Activated B cell treated with CpG ODN at 0.5 μM for 24 hours (primary cell): ENCODE measurements around the gene DMKN. TPM values are rescaled to one million over a fixed set of nuclear protein-coding genes. Genes with fewer than 3 reads are reported as not detected.
A peak's percentile ranks its signal among the peaks of the same experiment; 100 is the strongest.

Experiments
- ATAC-seq: fragments of 200-7000 bp; cut with Tn5 transposase; one replicate; pipeline ENCODE4 v1.10.0; 2021; ENCODE audit warnings: low read depth, mild to moderate bottlenecking, moderate library complexity
- CTCF ChIA-PET: fragments of 350-600 bp; sonication (Branson Sonifier 250); formaldehyde crosslinking; loops from one replicate; lab custom pipeline; 2021; ENCODE audit warnings: antibody characterized with exemption; lab: Charles Lee
- POLR2A ChIA-PET: fragments of 350-600 bp; sonication (Branson Sonifier 250); formaldehyde crosslinking; loops from one replicate; lab custom pipeline; 2021; ENCODE audit warnings: antibody characterized with exemption; lab: Charles Lee
- DNase-seq: peaks from one replicate; pipeline ENCODE4 v3.0.0; 2022
- H3K27ac Mint-ChIP-seq: one replicate; pipeline ENCODE4 v1.8.0; 2020; ENCODE audit warnings: mixed read lengths
- H3K27me3 Mint-ChIP-seq: one replicate; pipeline ENCODE4 v1.8.0; 2021; ENCODE audit warnings: mixed read lengths
- H3K36me3 Mint-ChIP-seq: one replicate; pipeline ENCODE4 v1.8.0; 2021; ENCODE audit warnings: low read depth, mixed read lengths
- H3K4me1 Mint-ChIP-seq: one replicate; pipeline ENCODE4 v1.8.0; 2021; ENCODE audit warnings: mixed read lengths
- H3K4me3 Mint-ChIP-seq: one replicate; pipeline ENCODE4 v1.8.0; 2020; ENCODE audit warnings: mild to moderate bottlenecking, mixed read lengths
- H3K9me3 Mint-ChIP-seq: one replicate; pipeline ENCODE4 v1.8.0; 2020; ENCODE audit warnings: mixed read lengths
- intact Hi-C: fragments of 100-400 bp; cut with micrococcal nuclease; formaldehyde crosslinking; loops from one replicate; pipeline ENCODE4 v1.15.1; 2024
- total RNA-seq: library from RNA; stranded (reverse); gene quantifications from 2 replicates; pipeline ENCODE4 v1.2.3, GENCODE V29; 2022
- TF ChIP-seq, protein P1 (sequence below): fragments of 200-600 bp; IDR thresholded peaks from one replicate; pipeline ENCODE4 v1.8.0; 2022; ENCODE audit warnings: antibody characterized with exemption, mild to moderate bottlenecking

DMKN gene
- total RNA-seq, 1 donor from 2014 or later = 1.5 TPM

DNA sequence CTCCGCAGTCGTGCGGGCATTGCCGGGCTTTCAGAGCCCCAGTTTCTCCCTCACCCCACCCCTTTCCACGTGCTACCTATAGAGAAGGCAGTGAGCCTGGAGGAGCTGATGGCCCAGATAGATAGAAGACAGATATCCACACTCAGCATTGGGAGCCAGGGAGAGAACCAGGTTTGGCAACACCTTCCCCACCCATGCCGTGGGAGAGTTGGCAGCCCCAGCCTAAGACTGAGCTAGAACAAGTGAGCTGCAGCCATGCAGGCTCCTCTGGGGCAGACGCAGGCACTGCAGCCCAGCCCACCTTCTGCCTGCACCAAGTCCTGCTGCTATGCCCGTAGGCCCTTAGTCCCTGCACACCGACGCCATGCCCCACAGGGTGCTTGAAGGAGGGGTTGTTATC lies 12.8 kb downstream of the DMKN start:
- TF ChIP-seq, protein P1, sequence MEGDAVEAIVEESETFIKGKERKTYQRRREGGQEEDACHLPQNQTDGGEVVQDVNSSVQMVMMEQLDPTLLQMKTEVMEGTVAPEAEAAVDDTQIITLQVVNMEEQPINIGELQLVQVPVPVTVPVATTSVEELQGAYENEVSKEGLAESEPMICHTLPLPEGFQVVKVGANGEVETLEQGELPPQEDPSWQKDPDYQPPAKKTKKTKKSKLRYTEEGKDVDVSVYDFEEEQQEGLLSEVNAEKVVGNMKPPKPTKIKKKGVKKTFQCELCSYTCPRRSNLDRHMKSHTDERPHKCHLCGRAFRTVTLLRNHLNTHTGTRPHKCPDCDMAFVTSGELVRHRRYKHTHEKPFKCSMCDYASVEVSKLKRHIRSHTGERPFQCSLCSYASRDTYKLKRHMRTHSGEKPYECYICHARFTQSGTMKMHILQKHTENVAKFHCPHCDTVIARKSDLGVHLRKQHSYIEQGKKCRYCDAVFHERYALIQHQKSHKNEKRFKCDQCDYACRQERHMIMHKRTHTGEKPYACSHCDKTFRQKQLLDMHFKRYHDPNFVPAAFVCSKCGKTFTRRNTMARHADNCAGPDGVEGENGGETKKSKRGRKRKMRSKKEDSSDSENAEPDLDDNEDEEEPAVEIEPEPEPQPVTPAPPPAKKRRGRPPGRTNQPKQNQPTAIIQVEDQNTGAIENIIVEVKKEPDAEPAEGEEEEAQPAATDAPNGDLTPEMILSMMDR = no peak
- POLR2A ChIA-PET = no interaction called here
- Mint-ChIP-seq H3K27me3 (peaks cover 18% of the 10 kb centered on the region), H3K36me3 (no peaks in the 10 kb centered on the region), H3K4me3 (no peak overlapping the region), H3K27ac (no peak overlapping the region), H3K4me1 (no peaks in the 10 kb centered on the region), H3K9me3 (no peaks in the 10 kb centered on the region)
- CTCF ChIA-PET = no interaction called here
- DNase-seq = no peak
- intact Hi-C loops = no loop called here
- no peak for ATAC-seq

DNA sequence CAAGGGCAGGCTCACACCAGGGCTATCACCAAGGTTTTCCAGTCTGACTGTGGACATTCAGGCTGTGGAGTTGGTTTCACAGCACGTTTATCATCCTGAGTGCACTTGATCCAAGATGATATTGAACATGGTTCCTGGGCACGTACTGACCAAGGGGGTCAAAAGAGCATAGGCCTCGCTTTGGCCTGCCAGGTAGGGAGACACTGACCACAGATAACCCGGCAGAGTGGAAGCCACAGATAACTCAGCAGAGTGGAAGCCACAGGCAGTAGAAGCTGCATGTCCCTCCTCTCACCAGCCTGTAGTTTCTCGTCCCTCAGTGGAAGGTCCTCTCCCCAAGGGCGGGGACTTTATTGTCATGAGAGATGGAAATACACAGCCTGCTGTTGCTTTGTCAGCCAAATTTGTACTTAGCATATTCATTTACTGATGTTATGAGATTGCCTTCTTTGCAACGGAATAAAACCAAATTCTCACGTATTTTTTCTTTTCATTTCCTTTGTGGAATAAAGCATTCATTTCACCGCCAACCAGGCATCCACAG lies 14.4 kb downstream of the DMKN start:
- intact Hi-C loops = no loop called here
- Mint-ChIP-seq H3K4me3 (no peak overlapping the region), H3K27ac (no peak overlapping the region), H3K4me1 (peaks cover 8% of the 10 kb centered on the region), H3K9me3 (no peaks in the 10 kb centered on the region), H3K36me3 (no peaks in the 10 kb centered on the region), H3K27me3 (peaks cover 12% of the 10 kb centered on the region)
- ChIA-PET POLR2A (no interaction called here), CTCF (no interaction called here)
- no peak for DNase-seq
- TF ChIP-seq, protein P1 = no peak
- ATAC-seq = no peak

DNA sequence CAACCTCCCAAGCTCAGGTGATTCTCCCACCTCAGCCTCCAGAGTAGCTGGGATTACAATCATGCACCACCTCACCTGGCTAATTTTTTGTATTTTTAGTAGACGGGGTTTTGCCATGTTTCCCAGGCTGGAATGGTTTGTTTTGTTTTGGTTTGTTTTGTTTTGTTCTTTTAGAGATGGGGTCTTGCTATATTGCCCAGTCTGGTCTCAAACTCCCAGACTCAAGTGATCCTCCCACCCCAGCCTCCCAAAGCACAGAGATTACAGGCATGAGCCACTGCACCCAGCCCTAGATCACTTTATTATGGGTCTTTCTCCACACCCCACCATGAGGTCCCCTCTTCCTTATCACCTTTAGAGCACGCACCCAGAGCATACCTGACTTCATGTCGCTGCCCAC lies 15.2 kb downstream of the DMKN start:
- POLR2A ChIA-PET = no interaction called here
- H3K4me1 Mint-ChIP-seq = peaks cover 8% of the 10 kb centered on the region
- intact Hi-C loops = no loop called here
- TF ChIP-seq, protein P1 = no peak
- CTCF ChIA-PET = interaction anchor here (5.3 kb wide), 1 partner anchor 144 kb away, joined by 66 read pairs; no protein-coding TSS in a partner anchor
- ATAC-seq (no peak), DNase-seq (no peak)
- no peak overlapping the region for H3K27ac Mint-ChIP-seq
- no peak overlapping the region for H3K4me3 Mint-ChIP-seq
- peaks cover 9% of the 10 kb centered on the region for H3K27me3 Mint-ChIP-seq
- no peaks in the 10 kb centered on the region for H3K36me3 Mint-ChIP-seq
- H3K9me3 Mint-ChIP-seq = no peaks in the 10 kb centered on the region

DNA sequence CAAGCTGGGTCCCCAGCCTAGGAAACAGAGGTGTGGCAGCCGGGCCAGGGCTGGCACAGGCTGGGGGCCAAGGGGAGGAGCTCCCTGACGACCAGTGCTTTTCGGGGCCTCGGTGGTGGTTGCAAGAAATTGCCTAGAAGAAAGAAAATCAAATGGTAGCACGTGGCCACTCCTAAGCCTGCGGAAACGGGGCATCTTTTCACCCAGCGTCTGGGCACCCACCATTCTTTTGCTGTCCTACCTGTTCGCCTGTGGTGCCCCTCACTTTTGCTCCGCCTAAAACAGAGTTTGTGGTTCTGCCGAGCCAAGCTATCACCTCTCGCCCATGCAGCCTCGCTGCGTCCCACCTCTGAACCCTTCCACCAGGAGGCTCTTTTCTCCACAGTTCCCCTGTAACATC lies 16.0 kb downstream of the DMKN start:
- Mint-ChIP-seq H3K9me3 (no peaks in the 10 kb centered on the region), H3K4me3 (no peak overlapping the region), H3K27ac (no peak overlapping the region), H3K4me1 (peaks cover 8% of the 10 kb centered on the region), H3K36me3 (no peaks in the 10 kb centered on the region), H3K27me3 (peaks cover 7% of the 10 kb centered on the region)
- TF ChIP-seq, protein P1 = no peak
- intact Hi-C loops = no loop called here
- POLR2A ChIA-PET = interaction anchor here (0.7 kb wide), 1 partner anchor 151 kb away, joined by 3 read pairs; the partner anchor contains the start of gene COX6B1
- DNase-seq (no peak), ATAC-seq (no peak)
- CTCF ChIA-PET = interaction anchor here (0.9 to 5.3 kb wide), 4 partner anchors 13 to 144 kb away, joined by 3 to 66 read pairs (median 3); no protein-coding TSS in a partner anchor

DNA sequence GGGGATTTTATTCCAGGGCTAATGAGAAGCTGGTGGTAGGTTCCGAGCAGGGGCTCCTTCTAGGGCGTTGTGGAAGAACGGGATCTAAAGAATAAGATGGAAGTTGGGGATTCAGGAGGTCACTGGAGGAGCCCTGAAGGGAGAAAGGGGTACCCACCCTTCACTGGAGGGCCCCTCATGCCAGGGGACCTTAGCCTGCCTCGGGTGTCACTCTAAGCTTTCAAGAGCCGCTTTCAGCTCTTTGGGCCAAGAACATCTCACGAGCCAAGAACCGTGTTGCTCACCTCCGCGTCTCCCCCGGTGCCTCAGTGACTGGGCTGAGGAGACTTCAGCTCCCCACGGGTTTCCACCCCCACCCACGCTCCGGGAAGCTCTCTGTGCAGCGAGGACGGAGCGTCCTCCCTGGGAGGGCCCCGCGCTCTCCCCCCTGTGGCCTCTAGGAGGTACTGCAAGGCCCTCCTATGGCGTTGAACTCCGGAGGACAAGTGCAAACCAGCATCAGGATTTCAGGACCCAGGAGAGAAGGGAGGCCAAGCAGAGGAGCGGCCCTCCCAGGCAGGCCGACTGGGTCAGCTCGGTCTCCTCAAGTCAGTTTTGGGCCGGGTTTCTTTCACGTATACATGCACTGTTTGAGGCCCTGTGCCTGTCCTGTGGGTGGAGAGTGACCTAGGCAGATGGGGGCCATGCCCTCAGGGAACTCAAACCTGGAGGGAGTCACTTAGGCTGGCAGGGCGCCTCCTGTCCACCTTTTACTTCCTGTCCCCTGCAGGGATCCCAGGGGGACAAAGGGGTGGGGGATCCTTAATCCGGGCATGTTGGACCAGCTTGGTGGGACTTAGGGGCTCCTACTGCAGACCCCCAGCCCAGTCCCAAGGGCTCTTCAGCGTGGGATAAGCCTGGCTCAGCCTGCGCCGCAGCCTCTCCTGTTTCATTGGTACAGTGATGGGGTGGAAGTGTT lies 18.1 kb downstream of the DMKN start:
- H3K4me3 Mint-ChIP-seq = no peak overlapping the region
- ChIA-PET CTCF (interaction anchor here (0.7 to 5.3 kb wide), 32 partner anchors 9 to 428 kb away, joined by 3 to 66 read pairs (median 4); partner anchors contain the start of genes FFAR1 and USF2), POLR2A (interaction anchor here (0.8 to 1.5 kb wide), 8 partner anchors 9 to 223 kb away, joined by 3 to 11 read pairs (median 4); partner anchors contain the start of gene FFAR1)
- DNase-seq (peak; percentile 62), ATAC-seq (peak; percentile 100)
- TF ChIP-seq, protein P1 = peak; percentile 67
- no peaks in the 10 kb centered on the region for H3K9me3 Mint-ChIP-seq
- intact Hi-C loops = loop anchor here (1.0 kb wide), 4 partner anchors 27 to 248 kb away; no protein-coding TSS in a partner anchor
- H3K4me1 Mint-ChIP-seq = peaks cover 8% of the 10 kb centered on the region
- H3K27ac Mint-ChIP-seq = no peak overlapping the region
- peaks cover 5% of the 10 kb centered on the region for H3K27me3 Mint-ChIP-seq
- H3K36me3 Mint-ChIP-seq = no peaks in the 10 kb centered on the region
